CD8-positive, alpha-beta memory T cell (primary cell): ENCODE data around the gene POLR2C. TPM values are rescaled to one million over a fixed set of nuclear protein-coding genes. Genes with fewer than 3 reads are reported as not detected.

Experiments
- CTCF ChIA-PET: fragments of 350-600 bp; sonication (Branson Sonifier 250); formaldehyde crosslinking; loops from one replicate; lab custom pipeline; 2021; ENCODE audit warnings: antibody characterized with exemption; lab: Charles Lee
- POLR2A ChIA-PET: fragments of 350-600 bp; sonication (Branson Sonifier 250); formaldehyde crosslinking; loops from one replicate; lab custom pipeline; 2021; ENCODE audit warnings: antibody characterized with exemption; lab: Charles Lee
- DNase-seq, 5 donors: peaks; one replicate each; pipeline versions ENCODE4 v3.0.0 to v3.0.0-alpha.2; 2020 to 2022; ENCODE audit warnings: mixed read lengths in 1 of 5
- H3K27ac ChIP-seq: one replicate; pipeline ENCODE4 v1.7.0; 2013; ENCODE audit warnings: low read depth, mild to moderate bottlenecking, low read length, moderate library complexity
- H3K27me3 ChIP-seq: 2 replicates; pipeline ENCODE4 v1.7.0; 2013; ENCODE audit warnings: low read length, mild to moderate bottlenecking; ENCODE audit not compliant: insufficient read depth, poor library complexity, severe bottlenecking
- H3K36me3 ChIP-seq: 2 replicates; pipeline ENCODE4 v1.7.0; 2013; ENCODE audit warnings: mild to moderate bottlenecking, low read length, moderate library complexity; ENCODE audit not compliant: insufficient read depth
- H3K4me1 ChIP-seq: 2 replicates; pipeline ENCODE4 v1.7.0; 2013; ENCODE audit warnings: mild to moderate bottlenecking, low read length, moderate library complexity; ENCODE audit not compliant: insufficient read depth
- H3K4me3 ChIP-seq: 2 replicates; pipeline ENCODE4 v1.7.0; 2013; ENCODE audit warnings: mild to moderate bottlenecking, low read length
- H3K9me3 ChIP-seq: 2 replicates; pipeline ENCODE4 v1.7.0; 2013; ENCODE audit warnings: mild to moderate bottlenecking, low read length
- H3K27ac Mint-ChIP-seq, 8 donors: one replicate each; pipeline ENCODE4 v1.8.0; 2020 to 2021; ENCODE audit warnings: mixed read lengths in 8 of 8, mild to moderate bottlenecking in 6 of 8, inconsistent platforms in 3 of 8, moderate library complexity in 3 of 8
- H3K27me3 Mint-ChIP-seq, 2 donors: one replicate each; pipeline ENCODE4 v1.8.0; 2020 to 2021; ENCODE audit warnings: mixed read lengths in 2 of 2, mild to moderate bottlenecking in 1 of 2, moderate library complexity in 1 of 2
- H3K36me3 Mint-ChIP-seq, 3 donors: one replicate each; pipeline ENCODE4 v1.8.0; 2020 to 2021; ENCODE audit warnings: mixed read lengths in 3 of 3, inconsistent platforms in 1 of 3, mild to moderate bottlenecking in 1 of 3
- H3K4me1 Mint-ChIP-seq, 3 donors: one replicate each; pipeline ENCODE4 v1.8.0; 2020 to 2021; ENCODE audit warnings: mixed read lengths in 3 of 3, inconsistent platforms in 1 of 3, mild to moderate bottlenecking in 1 of 3
- H3K4me3 Mint-ChIP-seq, 7 donors: one replicate each; pipeline ENCODE4 v1.8.0; 2020 to 2021; ENCODE audit warnings: mixed read lengths in 7 of 7, mild to moderate bottlenecking in 6 of 7, moderate library complexity in 4 of 7, inconsistent platforms in 2 of 7
- H3K9me3 Mint-ChIP-seq, 5 donors: one replicate each; pipeline ENCODE4 v1.8.0; 2020 to 2022; ENCODE audit warnings: mixed read lengths in 5 of 5, mild to moderate bottlenecking in 3 of 5, moderate library complexity in 2 of 5, inconsistent platforms in 1 of 5
- polyA plus RNA-seq: library from polyadenylated mRNA; unstranded; fragments of 300-500 nt; fragmentation: Illumina TruSeq; gene quantifications from one replicate; pipeline ENCODE4 v1.2.3, GENCODE V29; 2021
- total RNA-seq, 2 experiments: library from RNA; stranded (reverse); gene quantifications; one replicate each; pipeline ENCODE4 v1.2.3, GENCODE V29; 2021

The POLR2C gene
- total and polyA plus RNA-seq, 3 experiments from 2014 or later, result 36.1 to 95.0 (median 92.3) TPM

DNA sequence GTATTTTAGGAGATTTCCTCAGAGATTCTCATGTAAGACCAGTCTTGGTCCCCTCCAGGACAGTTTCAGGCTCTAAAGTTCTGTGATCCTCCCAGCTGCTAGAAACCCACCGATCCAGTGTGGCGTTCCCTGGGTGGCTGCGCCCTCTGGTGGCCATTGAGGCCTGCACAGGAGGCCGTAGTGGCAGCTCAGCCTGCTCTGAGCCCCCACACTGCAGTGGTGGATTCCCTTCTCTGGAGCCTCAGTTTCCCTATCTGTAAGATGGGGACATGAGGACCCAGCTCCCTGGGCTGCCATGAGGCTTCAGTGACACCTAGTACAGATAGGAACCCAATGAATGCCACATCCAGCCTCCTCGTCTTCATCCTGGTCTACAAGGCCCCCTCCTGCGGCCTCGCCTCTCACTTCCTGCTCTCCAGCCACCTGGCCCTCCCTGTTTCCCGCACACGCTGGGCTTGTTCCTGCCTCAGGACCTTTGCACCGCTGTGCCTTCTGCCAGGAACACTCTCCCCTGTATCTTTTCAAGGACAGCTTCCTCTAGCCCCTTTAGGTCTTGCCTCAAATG, 57.4 kb downstream of the POLR2C start:
- no peak overlapping the region for H3K4me3 Mint-ChIP-seq
- POLR2A ChIA-PET, result interaction anchor here (1.1 kb wide), 2 partner anchors 45 to 57 kb away, joined by 3 to 4 read pairs; partner anchors contain the start of gene POLR2C
- H3K27ac Mint-ChIP-seq, result peak overlapping the region in 2 of 8 donors; percentile 36 to 72

More for the DNA sequence above, 57.4 kb downstream of the POLR2C start:
- Mint-ChIP-seq H3K4me1 (peaks cover 6 to 13% (median 6%) of the 10 kb centered on the region in 3 donors), H3K36me3 (peaks cover 0 to 47% (median 5%) of the 10 kb centered on the region in 3 donors), H3K9me3 (no peaks in the 10 kb centered on the region), H3K27me3 (peaks cover 0 to 4% of the 10 kb centered on the region in 2 donors)
- H3K4me1 ChIP-seq, result peaks cover 8% of the 10 kb centered on the region
- CTCF ChIA-PET, result interaction anchor here (0.7 to 6.0 kb wide), 38 partner anchors 8 to 278 kb away, joined by 3 to 54 read pairs (median 4); partner anchors contain the start of genes ADGRG5, CIAPIN1, COQ9 and DOK4
- no peak overlapping the region for H3K4me3 ChIP-seq
- no peaks in the 10 kb centered on the region for H3K27me3 ChIP-seq
- peak; percentile 64 to 86 (median 75) for DNase-seq
- no peaks in the 10 kb centered on the region for H3K36me3 ChIP-seq
- no peaks in the 10 kb centered on the region for H3K9me3 ChIP-seq
- no peak overlapping the region for H3K27ac ChIP-seq

Other genes with a start within 250 kb of the POLR2C start
- 10 to 100 TPM; 29.9 to 30.1 TPM for gene ARL2BP, start 217.4 kb upstream of the POLR2C start, total RNA-seq
- gene ARL2BP, start 217.4 kb upstream of the POLR2C start, polyA plus RNA-seq, result 112 TPM
- under 1 TPM in 1 of 2 experiments, not detected in 1; 0.49 TPM for gene PLLP, start 178.0 kb upstream of the POLR2C start, total RNA-seq
- gene PLLP, start 178.0 kb upstream of the POLR2C start, polyA plus RNA-seq, result 0.72 TPM
- gene CCL22, start 103.9 kb upstream of the POLR2C start, total RNA-seq, result 10 to 100 TPM; 49.5 to 52.6 TPM
- gene CCL22, start 103.9 kb upstream of the POLR2C start, polyA plus RNA-seq, result not detected
- gene CX3CL1, start 90.2 kb upstream of the POLR2C start, total RNA-seq, result not detected
- not detected for gene CX3CL1, start 90.2 kb upstream of the POLR2C start, polyA plus RNA-seq
- gene CCL17, start 57.9 kb upstream of the POLR2C start, total RNA-seq, result 10 to 100 TPM; 18.6 to 18.9 TPM
- not detected for gene CCL17, start 57.9 kb upstream of the POLR2C start, polyA plus RNA-seq
- gene CIAPIN1, start 15.3 kb upstream of the POLR2C start, total RNA-seq, result 10 to 100 TPM; 79.0 to 81.1 TPM
- 52.0 TPM for gene CIAPIN1, start 15.3 kb upstream of the POLR2C start, polyA plus RNA-seq
- gene COQ9, start 15.2 kb upstream of the POLR2C start, total RNA-seq, result 10 to 100 TPM; 50.5 to 51.9 TPM
- gene COQ9, start 15.2 kb upstream of the POLR2C start, polyA plus RNA-seq, result 28.4 TPM
- 1 to 10 TPM; 6.8 to 7.0 TPM for gene DOK4, start 23.8 kb downstream of the POLR2C start, total RNA-seq
- gene DOK4, start 23.8 kb downstream of the POLR2C start, polyA plus RNA-seq, result 3.3 TPM
- 10 to 100 TPM; 27.0 to 28.1 TPM for gene CCDC102A, start 73.9 kb downstream of the POLR2C start, total RNA-seq
- 22.6 TPM for gene CCDC102A, start 73.9 kb downstream of the POLR2C start, polyA plus RNA-seq
- gene ADGRG5, start 80.0 kb downstream of the POLR2C start, total RNA-seq, result 10 to 100 TPM; 46.1 to 48.5 TPM
- gene ADGRG5, start 80.0 kb downstream of the POLR2C start, polyA plus RNA-seq, result 23.5 TPM
- gene ADGRG1, start 166.0 kb downstream of the POLR2C start, total RNA-seq, result 10 to 100 TPM; 25.8 to 29.8 TPM
- 51.9 TPM for gene ADGRG1, start 166.0 kb downstream of the POLR2C start, polyA plus RNA-seq
- not detected for gene ADGRG3, start 205.6 kb downstream of the POLR2C start, total RNA-seq
- gene ADGRG3, start 205.6 kb downstream of the POLR2C start, polyA plus RNA-seq, result not detected
- not detected for gene DRC7, start 232.1 kb downstream of the POLR2C start, total RNA-seq
- gene DRC7, start 232.1 kb downstream of the POLR2C start, polyA plus RNA-seq, result not detected